Stimulated activated CD4-positive, alpha-beta T cell treated with anti-CD3 and anti-CD28 coated beads, Interleukin-4, amount 100 ng/mL, for 4 hours (primary cell): Measurements from ENCODE around the gene ARHGDIA.

Source experiments
- DNase-seq, 2 experiments: peaks; one replicate each; pipeline ENCODE4 v3.0.0-alpha.2; 2020

Gene ARHGDIA

DNA sequence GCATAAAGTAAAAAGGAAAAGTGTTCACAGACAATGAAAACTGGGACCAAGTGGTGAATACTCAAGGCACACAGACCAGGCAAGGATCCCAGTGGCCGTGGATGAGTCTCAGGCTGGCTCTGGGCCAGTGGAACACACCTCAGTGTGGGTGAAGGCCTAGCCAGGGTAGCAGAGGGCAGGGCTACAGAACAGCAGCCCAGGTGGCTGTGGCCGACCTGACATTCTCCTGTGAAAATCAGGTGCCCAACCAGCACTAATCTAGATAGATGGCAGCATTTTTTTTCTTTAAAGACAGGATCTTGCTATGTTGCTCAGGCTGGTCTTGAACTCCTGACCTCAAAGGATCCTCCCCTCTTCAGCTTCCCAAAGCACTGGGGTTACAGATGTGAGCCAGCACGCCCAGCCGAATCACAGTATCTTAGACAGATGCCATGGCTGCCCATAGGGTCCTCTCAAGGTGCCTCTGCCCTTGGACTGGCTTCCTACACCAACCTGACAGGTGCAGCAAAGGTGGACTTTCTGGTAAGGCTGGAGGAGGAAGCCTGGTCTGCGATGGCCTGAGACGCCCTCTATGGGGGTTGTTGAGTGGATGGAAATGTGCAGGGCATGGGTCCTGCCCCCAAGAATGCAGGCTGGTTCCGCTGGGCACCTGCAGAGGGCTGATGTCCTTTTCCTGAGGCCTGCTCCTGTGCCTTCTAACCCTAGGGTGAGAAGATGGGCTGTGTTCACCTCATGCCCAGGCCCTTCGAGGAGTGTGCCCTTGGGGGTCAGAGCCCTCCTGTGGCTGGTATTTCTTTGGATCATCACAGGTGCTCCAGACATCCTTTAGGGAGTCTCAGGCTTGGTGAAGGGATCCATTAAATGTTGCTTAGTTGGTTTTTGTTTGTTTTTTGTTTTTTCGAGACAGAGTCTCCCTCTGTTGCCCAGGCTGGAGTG, 7.0 kb downstream of the ARHGDIA start:
- DNase-seq: no peak

GRCh38 chr17:81863123-81863675, 7.9 kb downstream of the ARHGDIA start:
- DNase-seq: no peak

- peak; percentile 99 for DNase-seq
These were observed 10.2 kb downstream of the ARHGDIA start for GRCh38 chr17:81860756-81861568.

DNA sequence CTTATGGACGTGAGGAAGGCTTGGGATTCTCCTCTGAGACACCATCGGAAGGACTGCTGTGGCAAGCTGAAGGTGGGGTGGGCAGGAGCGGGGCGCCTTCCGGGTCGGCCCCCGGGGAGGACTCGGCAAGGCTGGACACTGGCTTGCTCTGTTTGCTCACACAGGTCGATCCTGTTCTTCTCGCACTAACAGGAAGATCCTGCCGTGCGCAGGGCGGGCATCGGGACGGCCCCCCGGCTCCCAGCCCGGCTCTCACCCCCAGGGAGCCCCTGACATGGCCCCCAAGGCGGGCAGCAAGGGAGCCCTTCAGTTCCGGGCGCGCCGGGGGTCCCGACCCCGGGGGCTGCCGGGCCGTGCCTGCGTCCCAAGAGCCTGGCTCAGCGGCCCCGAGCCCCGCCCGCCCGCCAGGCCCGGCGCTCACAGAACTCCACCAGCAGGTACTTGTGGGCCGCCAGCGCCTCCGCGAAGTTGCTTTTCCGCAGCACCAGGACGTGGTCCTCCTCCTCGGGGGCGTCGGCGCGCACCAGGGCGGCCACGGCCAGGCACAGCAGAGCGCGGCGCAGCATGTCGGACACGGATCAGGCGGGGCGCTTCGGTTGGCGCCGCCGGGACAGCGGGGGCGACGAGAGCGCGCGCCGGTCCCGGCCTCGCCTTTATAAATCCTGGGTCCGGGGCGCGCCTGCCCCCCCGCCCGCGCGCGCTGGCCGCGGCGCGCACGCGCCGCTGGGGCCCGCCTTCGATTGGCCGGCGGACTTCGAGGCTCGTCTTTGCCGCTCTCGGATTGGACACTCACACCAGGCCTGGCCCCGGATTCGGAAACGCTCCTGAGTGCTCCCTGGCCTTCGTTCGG, 11.0 kb downstream of the ARHGDIA start, which contains the start of gene P4HB:
Gene P4HB (minus strand): TSS at position 630 of the 850 bp plus-strand sequence. CDS start 64 bp downstream, at position 566.
- DNase-seq: peak in 1 of 2 experiments; percentile 91

- no peak for DNase-seq
These were observed 11.9 kb downstream of the ARHGDIA start for GRCh38 chr17:81858967-81859905.

DNA sequence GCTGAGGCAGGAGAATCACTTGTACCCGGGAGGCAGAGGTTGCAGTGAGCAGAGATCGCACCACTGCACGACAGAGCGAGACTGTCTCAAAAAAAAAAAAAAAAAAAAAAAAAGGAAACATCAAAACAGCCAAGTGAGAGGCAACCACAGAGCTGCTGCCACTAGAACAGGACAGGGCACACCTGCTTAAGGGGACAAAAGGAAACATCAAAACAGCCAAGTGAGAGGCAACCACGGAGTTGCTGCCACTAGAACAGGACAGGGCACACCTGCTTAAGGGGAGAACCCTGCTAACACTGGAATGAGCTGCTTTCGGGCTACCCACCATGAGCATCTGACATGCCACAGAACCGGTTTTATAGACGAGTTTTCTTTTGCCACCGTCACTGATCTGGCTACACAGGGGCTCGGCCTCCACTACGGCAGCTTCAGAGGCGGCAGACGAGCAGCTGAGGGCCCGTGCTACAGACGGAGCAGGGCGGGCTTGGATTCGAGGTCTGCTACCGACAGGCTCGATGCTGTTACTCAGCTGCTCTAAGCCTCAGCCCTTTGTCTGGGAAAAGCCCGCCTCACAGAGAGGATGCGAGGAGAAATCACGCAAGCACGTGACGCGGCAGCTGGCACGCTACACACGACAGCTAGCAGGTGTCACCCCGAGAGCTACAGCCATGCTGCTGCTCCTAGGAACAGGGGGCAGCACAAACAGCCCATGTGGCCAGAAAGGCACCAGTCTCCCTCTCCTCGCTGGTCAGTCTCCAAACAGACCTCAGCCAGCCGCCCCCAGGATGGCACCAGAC, 12.8 kb downstream of the ARHGDIA start:
- DNase-seq: no peak

- DNase-seq: no peak
These were observed 16.0 kb downstream of the ARHGDIA start for GRCh38 chr17:81854974-81855774.

GRCh38 chr17:81852237-81852636, 18.9 kb downstream of the ARHGDIA start:
- DNase-seq: no peak

- no peak for DNase-seq
These were observed 19.7 kb downstream of the ARHGDIA start for GRCh38 chr17:81851423-81851822.

DNA sequence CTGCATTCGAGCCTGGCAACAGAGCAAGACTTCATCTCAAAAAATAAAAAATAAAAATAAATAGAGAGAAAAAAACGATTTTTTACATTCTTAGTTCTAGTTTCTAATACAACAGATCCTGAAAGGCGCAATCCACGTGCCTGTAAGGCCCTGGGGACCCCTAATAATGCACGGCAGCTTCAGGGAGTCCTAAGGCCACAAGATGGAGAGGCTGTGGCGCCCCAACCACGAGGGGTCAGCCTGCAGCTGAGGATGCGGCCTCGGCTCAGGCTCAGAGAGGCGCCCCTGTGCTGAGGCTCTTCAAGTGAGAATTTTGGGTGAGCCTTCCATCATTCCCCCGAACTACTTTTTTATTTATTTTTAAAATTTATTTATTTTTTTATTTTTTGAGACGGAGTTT, 21.7 kb downstream of the ARHGDIA start:
- no peak for DNase-seq

- DNase-seq: no peak
These were observed 24.1 kb downstream of the ARHGDIA start for GRCh38 chr17:81846743-81847689.

DNA sequence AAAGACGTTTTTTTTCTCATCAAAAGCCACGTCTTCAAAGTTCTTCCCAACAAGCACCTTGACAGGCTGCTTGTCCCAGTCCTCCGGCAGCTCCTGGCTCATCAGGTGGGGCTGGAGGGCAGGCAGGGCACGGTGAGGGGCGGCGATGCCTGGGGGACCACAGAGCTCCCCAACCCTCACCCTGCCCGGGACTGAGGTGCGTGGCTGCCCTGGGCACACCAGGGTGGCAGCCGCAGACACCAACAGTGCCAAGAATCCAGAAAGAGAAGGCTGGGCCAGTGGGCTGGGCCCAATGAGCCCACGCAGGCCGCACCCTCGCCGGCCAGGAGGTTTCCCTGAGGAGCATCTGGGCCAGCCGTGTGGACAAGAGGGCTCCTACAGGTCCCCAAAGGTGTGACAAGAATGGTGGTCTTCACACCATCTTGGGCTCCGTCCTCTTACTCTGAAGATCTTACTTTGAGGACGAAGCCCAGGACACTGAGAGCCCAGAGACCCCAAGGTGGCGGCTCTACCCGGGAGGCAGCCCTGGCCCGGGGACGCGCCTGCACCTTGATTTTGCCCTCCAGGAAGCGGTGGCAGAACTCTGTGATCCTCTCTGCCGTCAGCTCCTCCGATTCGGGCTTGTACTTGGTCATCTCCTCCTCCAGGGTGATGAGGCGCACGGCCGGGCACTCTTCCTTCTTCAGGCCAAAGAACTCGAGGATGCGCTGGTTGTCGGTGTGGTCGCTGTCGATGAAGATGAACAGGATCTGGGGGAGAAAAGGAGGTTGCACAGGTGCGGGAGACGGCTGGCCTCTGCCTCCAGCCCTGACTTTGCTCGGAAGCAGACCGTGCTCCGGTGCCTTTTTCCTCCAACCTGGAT, 25.0 kb downstream of the ARHGDIA start:
- no peak for DNase-seq

- DNase-seq: no peak
These were observed 25.8 kb downstream of the ARHGDIA start for GRCh38 chr17:81845361-81845760.

DNA sequence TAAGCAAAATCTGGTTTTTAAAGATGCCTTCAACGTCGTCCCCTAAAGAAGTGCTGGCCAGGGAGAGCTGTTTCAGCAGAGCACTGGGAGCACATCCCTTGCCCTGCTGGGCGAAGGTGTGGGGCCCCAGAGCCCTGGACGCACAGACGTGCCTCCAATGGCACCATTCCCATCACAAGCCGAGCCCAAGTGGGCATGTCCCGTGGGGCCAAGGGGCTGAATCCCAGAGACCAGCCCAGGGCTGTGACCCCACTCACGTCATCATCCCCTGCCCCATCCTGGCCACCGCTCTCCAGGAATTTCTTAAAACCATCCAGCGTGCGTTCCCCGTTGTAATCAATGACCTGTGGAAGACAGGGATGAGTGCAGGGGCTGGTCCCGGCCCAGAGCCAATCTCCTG, 26.2 kb downstream of the ARHGDIA start:
- DNase-seq: no peak

- DNase-seq: no peak
These were observed 26.7 kb downstream of the ARHGDIA start for GRCh38 chr17:81844327-81844851.

DNA sequence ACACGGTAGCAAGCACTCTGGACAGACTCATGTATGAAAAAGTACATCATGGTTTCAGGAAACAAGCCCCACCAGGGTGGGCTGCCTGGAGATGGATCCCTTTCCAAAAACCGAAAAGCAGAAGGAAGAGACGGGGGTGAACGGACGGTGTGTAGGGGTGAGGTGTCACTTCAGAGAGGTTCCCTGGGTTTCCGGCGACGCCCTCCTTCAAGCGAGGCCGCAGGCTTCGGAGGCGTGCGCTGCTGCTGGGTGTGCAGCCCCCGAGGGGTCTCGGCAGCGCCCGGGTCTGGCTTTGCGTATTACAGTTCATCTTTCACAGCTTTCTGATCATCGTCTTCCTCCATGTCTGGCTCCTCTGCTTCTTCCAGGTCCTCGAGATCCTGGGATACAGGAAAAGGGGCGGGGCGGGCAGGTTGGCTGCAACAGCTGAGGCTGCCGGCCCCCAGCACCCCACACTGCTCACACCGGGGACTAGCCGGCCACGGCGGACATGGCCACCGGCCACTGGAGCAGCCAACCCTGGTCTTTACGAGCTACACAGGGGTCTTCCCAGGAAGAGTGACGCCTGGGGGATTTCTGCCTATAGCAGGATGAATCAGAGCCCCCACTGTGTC, 27.3 kb downstream of the ARHGDIA start:
- no peak for DNase-seq
